EH (cell line): ENCODE results near the gene TSPAN4.
A peak's percentile ranks its signal among the peaks of the same experiment; 100 is the strongest.

Source experiments
- DNase-seq: peaks from one replicate; pipeline ENCODE4 v3.0.0-alpha.2; 2015; ENCODE audit warnings: low read depth

The TSPAN4 gene

DNA sequence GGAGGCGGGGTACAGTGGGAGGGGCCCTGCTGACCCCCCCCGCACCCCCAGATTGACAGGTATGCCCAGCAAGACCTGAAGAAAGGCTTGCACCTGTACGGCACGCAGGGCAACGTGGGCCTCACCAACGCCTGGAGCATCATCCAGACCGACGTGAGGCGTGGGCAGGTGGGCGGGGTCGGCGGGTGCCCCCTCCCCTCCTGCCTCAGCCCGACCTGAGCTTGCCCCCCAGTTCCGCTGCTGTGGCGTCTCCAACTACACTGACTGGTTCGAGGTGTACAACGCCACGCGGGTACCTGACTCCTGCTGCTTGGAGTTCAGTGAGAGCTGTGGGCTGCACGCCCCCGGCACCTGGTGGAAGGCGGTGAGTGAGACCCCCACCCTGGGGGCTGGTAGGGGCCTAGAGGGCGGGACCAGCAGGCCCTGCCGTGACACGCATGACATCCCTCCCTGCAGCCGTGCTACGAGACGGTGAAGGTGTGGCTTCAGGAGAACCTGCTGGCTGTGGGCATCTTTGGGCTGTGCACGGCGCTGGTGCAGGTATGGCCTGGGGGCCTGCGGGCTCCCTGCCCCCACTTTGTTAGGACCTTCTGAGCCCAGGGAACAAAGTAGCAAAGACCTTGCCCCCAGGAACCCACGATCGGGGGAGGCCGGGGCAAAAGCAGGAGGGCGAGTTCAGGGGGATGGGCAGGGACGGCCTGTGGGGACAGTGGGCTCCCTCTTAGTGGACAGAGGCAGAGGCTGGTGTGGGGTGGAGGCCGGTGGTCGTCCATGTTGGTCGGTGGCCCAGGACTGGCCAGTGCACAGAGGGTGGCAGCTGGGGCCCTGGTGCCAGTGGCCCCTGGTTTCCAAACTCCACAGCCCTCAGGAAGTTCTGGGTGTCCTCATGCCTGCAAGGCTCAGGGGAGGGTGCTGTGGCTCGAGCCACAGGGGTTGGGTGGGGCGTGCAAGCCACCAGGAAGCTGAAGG lies 23.1 kb downstream of the TSPAN4 start:
- DNase-seq, result no peak

DNA sequence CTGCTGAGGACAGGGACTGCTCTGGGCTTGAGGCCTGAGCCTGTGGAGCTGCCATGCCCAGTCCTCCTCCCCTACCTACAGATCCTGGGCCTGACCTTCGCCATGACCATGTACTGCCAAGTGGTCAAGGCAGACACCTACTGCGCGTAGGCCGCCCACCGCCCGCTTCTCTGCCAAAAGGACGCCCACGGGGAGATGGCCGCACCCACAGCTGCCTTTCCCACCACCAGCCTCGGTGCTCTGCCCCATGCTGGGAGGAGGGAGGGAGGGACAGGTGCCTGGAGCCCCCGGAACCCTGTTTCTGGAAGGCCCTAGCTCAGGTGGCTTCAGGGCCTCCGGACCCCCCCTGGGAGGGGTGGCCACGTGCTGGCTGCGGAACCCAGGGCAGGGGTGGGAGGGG lies 23.8 kb downstream of the TSPAN4 start:
- DNase-seq, result no peak

DNA sequence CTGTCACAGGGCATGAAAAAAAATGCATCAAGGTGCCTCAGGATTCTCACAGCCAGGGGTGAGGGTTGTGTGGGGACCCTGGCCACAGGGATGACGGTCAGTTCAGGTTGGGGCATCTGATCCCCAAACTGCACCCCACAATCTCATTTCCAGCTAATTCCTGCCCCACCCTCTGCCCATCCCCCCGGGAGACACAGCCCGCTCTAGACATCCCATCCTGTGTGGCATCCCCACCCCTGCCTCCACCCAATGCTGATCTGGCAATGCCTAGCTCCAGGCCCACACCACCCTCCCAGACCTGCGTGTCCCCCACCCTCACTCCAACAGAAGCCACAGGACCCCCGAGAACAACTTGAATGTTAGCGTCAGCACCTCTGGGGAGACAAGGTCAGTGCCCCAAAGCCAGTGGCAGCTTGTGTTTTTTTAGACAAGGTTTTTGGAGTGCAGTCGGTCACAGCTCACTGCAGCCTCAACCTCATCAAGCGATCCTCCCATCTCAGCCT lies 25.3 kb downstream of the TSPAN4 start:
- no peak for DNase-seq

DNA sequence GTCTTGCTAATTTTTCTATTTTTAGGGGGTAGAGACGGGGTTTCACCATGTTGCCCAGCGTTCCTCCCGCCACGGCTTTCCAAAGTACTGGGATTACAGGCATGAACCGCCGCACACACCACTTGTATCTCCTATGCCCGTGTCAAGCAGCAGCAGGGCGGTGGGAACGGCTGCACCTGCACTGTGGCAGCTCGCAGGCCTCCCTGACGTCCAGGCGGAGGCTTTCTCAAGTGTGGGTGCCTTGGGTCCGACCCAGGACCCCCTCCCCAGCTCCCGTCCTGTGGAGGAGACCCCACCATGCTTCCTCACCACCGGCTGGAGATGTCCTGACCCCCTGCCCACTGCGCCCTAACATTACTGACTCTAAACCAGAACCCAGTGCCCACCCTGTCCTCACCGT lies 25.7 kb downstream of the TSPAN4 start:
- no peak for DNase-seq

DNA sequence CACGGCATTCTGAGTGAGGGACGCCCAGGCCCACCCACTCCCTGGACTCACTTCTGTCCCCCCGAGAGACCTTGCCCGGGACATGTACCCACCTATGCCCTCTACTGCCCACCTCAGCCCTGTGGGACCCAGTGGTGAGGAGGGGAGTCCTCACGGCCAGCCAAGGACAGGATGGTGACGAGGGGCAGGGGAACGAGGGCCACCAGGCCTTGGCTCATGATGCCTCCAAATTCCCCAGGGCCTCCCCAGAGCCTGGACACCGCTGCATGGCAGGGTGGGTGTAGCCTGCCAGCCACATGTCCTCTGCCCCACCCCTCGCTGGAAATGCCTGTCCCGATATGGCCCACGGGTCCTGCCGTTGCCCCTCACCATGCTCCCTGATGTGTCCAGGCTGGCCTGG lies 26.1 kb downstream of the TSPAN4 start:
- DNase-seq, result no peak

DNA sequence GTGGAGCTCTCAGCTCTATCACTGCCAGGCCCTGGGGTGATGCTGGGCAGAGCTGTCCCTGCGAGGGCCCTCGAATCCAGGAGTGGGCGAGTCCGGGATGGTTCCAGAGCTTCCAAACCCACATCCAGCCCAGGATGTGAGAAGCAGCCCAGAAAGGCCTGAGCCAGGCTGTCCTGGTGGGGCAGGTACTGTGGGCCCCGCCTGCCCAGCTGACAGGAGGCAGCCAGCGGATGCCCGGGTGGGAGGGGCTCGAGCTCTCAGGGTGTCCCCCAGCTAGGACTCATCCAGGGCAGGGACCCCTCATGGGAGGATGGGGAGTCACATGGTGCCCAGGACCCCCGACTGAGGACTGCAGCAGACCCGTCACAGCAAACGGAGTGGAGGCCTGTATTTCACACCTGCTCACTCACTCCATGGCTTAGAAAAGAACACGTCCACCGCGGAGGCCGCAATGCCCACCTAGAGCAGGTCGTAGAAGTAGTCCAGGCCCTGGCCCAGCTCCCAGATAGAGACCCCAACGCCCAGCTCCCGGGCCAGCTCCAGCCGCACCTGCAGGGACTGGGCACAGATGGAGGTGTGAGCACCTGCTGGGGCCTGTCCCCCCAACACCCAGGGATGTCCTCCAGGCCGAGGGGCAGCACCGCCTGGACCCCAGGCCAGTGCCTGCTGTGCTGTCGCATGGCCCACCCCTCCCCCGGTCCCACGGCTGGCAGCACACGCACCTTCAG lies 26.9 kb downstream of the TSPAN4 start:
- no peak for DNase-seq

DNA sequence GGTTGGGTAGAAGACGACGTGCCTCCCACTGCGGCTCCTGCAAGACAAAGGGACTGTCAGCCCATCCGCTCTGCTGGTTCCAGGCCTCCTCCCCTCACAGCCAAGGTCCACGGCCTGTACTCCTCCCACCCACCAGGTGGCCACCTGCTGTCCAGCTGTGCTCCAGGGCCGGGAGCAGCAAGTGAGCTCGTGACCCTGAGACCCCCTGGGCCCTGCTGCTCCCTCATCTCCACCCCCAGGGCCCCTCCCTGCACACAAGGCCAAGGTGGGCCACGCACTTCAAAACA lies 27.4 kb downstream of the TSPAN4 start:
- peak; percentile 12 for DNase-seq

DNA sequence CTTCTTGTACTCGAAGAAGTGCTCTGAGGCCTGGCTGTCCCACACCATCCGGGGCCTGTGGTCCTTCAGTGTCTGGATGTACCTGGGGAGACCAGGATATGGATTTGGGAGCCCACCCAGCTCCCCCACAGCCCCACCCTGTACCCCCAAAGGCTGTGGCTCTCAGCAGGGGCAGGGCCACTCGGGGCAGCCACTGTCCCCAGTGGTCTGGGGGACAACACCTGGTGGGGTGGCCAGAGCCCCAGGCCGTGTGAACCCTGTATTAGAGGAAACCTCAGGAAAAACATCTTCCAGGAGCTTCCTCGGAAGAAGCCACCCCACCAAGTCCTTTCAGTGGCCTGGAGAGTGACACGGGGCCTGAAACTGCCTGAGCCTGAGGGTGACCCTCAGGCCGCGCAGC lies 27.8 kb downstream of the TSPAN4 start:
- DNase-seq, result no peak

DNA sequence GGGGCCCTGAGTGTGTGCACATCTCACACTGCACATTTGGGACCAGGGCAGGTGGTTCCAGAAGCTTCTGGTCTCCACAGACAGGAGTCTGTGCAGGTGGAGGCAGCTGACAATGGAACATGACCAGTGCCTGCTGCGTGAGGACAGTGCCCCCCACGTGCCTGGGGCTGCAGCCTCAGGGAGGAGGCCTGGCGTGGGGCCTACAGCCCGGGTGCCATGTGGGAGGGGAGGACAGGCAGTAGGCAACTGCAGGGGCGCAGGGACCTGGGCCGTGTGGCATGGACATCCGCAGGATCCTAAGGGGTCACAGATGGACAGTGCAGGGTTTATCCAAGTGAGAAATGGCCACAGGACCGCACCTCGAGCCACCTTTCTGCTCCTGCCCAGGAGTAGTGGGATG lies 28.8 kb downstream of the TSPAN4 start:
- DNase-seq, result no peak

DNA sequence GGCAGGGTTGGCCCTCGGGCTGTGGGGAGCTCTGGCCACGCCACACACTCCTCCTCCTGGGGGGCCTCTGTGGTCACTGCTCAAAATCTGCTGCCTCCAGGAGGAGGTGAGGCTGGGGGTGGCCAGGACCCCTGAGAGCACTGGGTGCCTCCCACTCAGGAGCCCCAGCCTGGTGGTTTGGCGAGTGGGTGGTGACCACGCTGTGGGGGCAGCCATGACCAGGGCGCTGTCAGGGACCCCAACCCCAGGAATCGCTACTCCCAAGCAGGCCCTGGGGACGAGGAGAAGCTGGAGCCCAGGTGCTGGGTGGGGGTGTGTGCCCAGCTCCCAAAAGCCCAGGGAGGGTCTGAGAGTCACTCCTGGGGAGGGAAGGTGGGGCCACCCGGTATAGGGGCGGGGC lies 30.1 kb downstream of the TSPAN4 start:
- DNase-seq, result no peak

DNA sequence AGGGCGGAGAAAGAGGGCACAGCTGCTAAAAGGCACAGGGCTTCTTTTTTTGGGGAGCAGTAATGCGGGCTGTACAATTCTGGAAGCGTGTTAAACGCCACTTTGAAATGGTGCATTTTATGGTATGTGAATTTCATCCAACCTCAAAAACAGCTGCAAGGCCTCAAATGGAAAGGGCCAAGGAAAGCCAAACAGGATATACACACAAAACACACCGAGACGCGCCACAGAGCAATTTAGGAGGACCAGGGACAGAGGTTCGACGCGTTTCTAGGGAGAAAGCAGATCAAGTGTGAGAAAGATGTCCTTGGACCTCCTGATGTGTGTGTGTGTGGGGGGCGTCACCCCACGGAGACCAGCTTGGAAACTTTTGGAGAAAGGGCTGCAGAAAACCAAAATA lies 31.1 kb downstream of the TSPAN4 start:
- DNase-seq, result no peak

DNA sequence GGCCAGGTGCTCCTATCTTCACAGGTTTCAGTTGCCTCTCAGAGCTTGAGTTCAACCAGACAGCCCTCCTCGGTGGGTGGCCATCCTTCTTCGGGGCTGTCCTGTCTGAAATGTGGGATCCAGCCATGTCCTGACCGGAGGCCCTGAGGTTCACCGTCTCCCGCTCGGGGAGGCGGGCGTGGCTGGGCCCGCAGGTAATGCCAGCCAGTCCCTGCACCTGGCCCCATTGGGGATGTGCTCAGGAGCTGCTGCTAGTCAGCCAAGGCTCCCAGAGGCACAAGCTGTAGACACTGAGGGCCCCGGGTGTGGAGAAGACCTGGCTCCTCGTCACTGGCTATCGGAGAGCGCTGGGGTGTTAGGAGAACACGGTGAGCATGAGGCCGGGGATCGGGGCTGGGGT lies 32.6 kb downstream of the TSPAN4 start:
- no peak for DNase-seq

DNA sequence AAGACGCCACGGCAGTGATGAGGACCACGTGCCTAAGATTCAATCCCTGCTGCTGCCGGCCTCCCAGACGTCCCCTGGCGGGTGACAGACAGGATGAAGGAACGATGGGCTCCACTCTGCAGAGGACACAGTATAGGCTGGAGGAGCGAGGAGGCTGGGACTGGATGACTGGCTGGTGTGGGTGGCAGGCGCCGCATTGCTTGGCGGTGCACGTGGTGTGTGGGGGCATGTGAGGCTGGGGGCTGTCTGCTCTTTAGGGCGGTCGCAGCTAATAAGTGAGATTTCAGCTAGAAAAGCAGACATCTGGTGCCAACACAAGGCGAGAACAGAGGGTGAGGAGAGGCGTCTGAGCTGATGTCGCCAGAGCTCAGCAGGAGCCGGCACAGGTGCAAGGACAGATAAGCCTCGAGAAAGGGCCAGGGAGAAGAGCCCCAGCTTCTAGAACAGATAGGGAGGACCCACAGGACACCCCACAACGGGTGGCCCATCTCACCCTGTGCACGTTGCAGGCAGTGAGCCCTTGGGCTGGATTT lies 33.2 kb downstream of the TSPAN4 start:
- no peak for DNase-seq

DNA sequence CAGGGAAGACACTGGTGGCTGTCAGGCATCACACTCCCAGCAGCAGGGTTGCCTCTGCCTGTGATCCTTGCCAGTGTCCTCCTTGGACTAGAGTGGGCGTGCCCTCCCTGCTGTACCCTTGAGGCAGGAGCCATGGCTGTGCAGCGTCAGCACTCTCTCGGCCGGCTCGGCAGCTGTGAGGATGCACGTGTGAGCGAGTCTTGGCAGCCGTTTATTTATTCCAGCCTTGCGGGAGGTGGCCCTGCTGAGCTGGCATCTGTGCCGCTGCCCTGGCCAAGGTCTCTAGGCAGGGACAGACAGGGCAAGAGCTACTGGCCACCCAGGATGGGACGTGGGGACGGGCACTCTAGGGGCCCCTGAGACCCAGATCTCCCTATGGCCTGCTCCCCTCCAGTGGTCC lies 33.9 kb downstream of the TSPAN4 start:
- DNase-seq, result no peak

DNA sequence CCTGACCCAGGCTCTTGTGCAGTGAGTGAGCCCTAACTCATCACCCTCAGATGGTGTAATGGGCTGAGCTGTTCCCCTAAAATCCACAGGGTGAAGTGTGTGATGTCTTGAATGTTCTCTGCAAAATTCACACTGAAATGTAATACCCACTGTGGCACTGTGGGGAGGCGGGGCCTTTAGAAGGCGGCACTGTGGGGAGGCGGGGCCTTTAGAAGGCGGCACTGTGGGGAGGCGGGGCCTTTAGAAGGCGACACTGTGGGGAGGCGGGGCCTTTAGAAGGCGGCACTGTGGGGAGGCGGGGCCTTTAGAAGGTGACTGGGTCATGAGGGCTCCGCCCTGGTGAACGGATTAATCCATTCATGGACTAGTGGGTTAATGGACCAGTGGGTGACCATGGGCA lies 34.9 kb downstream of the TSPAN4 start:
- no peak for DNase-seq

DNA sequence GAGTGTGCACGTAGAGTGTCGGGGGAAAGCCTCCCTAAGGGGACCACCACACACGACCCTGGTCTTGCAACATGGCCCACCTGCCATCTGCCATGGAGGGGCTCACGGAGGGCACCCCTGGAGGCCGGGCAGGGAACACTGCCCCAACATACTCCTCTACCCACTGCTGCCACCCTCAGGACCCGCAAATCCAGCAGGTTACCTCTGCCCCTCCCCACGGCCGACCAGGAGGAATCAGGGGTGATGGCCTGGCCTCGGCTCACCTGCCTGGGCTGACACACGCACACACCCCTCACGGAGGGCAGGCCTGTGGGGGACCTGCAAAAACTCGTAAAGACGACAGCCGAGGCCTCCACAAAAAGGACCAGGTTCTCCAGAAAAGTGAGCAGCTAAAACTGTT lies 37.8 kb downstream of the TSPAN4 start:
- no peak for DNase-seq

DNA sequence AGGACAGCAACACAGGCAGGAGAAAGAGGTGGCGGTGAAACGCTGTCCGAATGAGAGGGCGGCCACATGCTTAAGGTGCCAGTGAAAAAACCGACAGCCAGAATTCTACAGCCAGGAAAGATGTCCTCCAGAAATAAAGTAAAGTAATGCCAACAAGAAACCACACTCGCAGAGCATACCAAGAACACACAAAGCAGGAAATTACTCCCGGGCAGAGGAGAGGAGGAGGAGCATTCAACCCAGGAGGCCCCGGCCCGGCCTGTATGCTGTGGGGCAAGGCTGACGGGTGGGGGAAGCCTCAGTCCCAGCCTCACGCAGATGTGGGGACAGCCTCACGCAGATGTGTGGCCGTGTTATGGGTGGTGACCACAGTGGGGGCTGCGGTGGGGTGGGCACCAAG lies 39.9 kb downstream of the TSPAN4 start:
- DNase-seq, result no peak

DNA sequence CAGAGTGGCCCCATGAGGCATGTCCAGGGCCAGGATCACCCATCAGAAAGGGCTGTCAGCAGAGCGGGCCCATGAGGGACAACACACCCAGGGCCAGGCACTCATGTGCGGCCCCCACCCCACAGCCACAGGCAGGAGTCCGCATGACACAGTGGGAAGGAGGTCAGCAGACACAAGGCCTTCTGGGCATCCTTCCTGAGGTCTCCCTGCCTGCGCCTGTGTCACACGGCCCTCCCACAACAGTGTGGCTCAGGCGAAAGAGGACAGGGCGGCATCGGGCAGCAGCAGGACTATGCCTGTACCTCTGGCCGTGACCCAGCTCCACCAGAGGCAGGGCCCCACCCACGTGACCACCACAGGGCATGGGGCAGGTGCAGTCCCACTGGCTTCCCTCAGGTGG lies 40.9 kb downstream of the TSPAN4 start:
- no peak for DNase-seq

DNA sequence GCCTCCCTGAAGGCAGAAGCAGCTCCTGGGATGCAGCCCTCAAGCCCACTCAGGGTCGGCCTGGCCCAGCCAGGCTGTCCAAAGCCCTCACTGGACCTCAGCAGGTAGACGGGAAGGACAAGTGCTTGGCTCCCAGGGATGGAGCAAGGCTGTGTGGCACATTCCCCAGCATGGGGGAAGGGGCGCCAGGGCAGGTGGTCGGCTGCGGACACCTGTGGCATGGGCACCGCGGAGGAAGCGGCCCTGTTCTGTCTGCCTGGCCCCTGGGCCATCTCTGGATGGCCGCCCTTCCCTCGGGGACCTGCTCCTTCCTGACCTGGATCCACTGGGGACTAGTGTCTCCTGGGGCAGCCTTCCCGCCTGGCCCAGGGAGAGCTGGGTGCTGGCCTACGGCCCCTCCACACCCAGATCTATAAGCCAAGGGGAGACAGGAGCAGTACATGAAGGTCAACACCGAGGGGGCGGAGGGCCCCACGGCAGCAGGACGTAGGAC lies 42.0 kb downstream of the TSPAN4 start:
- DNase-seq, result no peak

DNA sequence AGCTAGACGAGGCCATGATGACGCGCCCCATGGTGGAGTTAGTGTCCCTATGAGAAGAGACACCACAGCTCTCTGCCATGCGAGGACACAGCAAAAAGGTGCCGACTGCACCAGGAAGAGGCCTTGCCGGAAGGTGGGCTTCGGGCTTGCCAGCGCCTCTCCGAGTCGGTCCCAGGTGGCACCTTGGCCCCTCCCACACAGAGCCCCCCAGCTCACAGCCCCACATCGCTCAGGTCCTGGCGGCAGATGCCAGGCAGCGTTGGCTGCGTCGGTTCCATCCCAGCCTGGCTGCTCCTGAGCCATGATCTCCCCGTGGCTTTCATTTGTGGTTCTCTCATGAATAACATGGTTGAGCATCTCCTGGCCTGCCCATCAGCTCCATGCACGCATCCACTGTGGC lies 43.9 kb downstream of the TSPAN4 start:
- no peak for DNase-seq

DNA sequence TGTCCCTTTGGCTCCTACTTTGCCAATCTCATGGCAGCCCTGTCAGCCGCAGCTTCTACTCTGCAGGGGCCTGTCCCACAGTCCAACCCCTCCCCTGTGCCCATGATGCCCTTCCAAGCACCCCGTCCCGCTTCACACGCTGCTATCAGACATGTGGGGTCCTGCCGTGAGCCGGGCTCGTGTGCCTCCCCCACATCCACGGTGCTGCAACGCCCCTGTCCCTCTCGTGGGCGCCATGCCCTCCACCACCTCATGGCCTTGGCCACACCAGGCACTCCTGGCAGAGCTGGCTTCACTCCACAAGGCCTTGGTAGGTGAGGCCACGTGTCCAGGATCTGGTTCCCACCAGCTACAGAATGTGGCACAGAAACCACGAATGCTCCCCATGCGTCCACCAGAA lies 44.9 kb downstream of the TSPAN4 start:
- no peak for DNase-seq

DNA sequence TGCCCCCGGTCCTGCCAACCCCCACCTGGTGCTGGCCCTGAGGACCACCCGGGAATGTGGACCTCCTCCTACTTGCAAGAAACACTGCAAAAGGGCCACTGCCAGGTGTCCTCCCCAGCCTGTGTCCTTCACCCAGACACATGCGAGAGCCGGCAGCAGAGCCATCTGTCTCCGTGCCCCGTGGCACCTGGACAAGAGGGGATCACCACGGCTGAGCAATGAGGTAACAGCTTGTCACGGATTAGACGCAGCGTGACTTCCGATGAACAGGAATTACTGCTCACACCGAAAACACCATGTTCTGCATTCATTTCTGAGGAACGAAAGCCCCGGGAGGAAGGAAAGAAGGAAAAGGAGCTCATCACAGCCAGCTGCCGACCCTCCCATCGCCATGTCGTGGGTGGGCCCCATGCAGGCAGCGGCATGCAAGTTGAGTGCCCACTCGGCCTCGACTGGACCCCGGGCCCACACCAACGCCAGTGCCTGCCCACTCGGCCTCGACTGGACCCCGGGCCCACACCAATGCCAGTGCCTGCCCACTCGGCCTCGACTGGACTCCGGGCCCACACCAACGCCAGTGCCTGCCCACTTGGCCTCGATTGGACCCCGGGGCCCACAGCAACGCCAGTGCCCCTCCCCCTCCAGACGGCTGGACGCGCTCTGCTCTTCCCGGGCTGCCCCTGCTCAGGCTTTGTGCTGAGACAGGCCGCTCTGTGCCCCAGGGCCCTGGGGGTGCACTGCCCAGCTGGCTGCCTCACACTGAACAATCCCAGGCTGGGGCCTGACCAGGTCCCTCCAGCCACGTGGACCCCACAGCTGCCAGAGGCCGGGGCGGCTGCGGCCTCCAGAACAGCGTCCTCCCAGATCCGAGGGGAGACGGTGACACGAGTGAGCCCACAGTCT lies 45.9 kb downstream of the TSPAN4 start:
- DNase-seq, result no peak
